Measurements from ENCODE around the gene PRR29.

GRCh38 chr17:63976702-63977101 lies 21.4 kb upstream of the PRR29 start:
- TF ChIP-seq, protein P1, sequence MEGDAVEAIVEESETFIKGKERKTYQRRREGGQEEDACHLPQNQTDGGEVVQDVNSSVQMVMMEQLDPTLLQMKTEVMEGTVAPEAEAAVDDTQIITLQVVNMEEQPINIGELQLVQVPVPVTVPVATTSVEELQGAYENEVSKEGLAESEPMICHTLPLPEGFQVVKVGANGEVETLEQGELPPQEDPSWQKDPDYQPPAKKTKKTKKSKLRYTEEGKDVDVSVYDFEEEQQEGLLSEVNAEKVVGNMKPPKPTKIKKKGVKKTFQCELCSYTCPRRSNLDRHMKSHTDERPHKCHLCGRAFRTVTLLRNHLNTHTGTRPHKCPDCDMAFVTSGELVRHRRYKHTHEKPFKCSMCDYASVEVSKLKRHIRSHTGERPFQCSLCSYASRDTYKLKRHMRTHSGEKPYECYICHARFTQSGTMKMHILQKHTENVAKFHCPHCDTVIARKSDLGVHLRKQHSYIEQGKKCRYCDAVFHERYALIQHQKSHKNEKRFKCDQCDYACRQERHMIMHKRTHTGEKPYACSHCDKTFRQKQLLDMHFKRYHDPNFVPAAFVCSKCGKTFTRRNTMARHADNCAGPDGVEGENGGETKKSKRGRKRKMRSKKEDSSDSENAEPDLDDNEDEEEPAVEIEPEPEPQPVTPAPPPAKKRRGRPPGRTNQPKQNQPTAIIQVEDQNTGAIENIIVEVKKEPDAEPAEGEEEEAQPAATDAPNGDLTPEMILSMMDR (IDR thresholded peaks at IDR 0.05): no peak
- TF ChIP-seq POLR2A (IDR thresholded peaks at IDR 0.05) (no peak), EP300 (IDR thresholded peaks at IDR 0.05) (no peak)

Data from sigmoid colon (tissue), 4 donors.